Stimulated activated naive B cell treated with anti-CD40 and anti-IgM and Interleukin-4, amounts not matched to agents 10 μg/mL and 1 μg/mL and 100 μg/mL, for 72 hours (primary cell): ENCODE measurements around the gene RNF126.
"Not testable (repeated sequence)": the region's sequence is repeated elsewhere in the genome, so short reads cannot be mapped to it uniquely, and the experiment has no call there.

Experiments used
- ATAC-seq, 2 donors: fragments of 150-1000 bp; cut with Tn5 transposase; replicated peaks; 2 replicates each; pipeline ENCODE4 v1.10.0; 2021; ENCODE audit warnings: moderate library complexity in 1 of 2
- DNase-seq: peaks from one replicate; pipeline ENCODE4 v3.0.0; 2021
- H3K27ac Mint-ChIP-seq: one replicate; pipeline ENCODE4 v1.8.0; 2022; ENCODE audit warnings: mild to moderate bottlenecking, mixed read lengths
- H3K27me3 Mint-ChIP-seq, 2 donors: one replicate each; pipeline ENCODE4 v1.8.0; 2022; ENCODE audit warnings: mixed read lengths in 2 of 2
- H3K36me3 Mint-ChIP-seq, 2 donors: one replicate each; pipeline ENCODE4 v1.8.0; 2022; ENCODE audit warnings: mixed read lengths in 2 of 2, mild to moderate bottlenecking in 1 of 2
- H3K4me1 Mint-ChIP-seq, 2 donors: one replicate each; pipeline ENCODE4 v1.8.0; 2022; ENCODE audit warnings: mixed read lengths in 2 of 2, mild to moderate bottlenecking in 1 of 2
- H3K4me3 Mint-ChIP-seq, 2 donors: one replicate each; pipeline ENCODE4 v1.8.0; 2022; ENCODE audit warnings: mild to moderate bottlenecking in 2 of 2, mixed read lengths in 2 of 2, moderate library complexity in 1 of 2
- H3K9me3 Mint-ChIP-seq, 2 donors: one replicate each; pipeline ENCODE4 v1.8.0; 2022; ENCODE audit warnings: mixed read lengths in 2 of 2, mild to moderate bottlenecking in 1 of 2

RNF126 gene

DNA sequence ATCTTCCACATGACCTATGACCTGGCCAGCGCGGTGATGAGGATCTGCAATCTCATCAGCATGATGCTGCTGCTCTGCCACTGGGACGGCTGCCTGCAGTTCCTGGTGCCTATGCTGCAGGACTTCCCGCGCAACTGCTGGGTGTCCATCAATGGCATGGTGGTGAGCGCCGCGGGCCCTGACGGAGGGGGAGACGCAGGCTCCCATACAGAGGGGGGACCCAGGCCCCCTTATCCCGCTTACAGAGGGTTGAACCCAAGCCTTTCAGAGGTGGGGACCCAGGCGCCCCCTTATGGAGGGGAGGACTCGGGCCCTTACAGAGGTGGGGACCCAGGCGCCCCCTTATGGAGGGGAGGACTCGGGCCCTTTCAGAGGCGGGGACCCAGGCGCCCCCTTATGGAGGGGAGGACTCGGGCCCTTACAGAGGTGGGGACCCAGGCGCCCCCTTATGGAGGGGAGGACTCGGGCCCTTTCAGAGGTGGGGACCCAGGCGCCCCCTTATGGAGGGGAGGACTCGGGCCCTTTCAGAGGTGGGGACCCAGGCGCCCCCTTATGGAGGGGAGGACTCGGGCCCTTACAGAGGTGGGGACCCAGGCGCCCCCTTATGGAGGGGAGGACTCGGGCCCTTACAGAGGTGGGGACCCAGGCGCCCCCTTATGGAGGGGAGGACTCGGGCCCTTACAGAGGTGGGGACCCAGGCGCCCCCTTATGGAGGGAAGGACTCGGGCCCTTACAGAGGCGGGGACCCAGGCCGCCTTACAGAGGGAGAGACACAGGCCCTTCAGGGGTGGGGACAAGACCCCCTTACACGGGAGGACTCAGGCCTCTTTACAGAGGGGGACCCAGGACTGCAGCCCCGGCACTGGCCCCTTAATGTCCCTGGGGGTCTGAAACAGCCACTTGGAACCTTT, 57.7 kb downstream of the RNF126 start:
- not testable (repeated sequence) for H3K4me1 Mint-ChIP-seq, DNase-seq, H3K27ac Mint-ChIP-seq, H3K27me3 Mint-ChIP-seq, H3K36me3 Mint-ChIP-seq, ATAC-seq, H3K4me3 Mint-ChIP-seq
- peaks cover 10% of the 10 kb centered on the region in 2 donors for H3K9me3 Mint-ChIP-seq

GRCh38 chr19:604355-604754, 58.7 kb downstream of the RNF126 start:
- no peak overlapping the region for H3K4me3 Mint-ChIP-seq
- DNase-seq (no peak), ATAC-seq (peak; percentile 78 to 81)
- H3K9me3 Mint-ChIP-seq, result peaks cover 10% of the 10 kb centered on the region in 2 donors
- H3K27ac Mint-ChIP-seq, result no peak overlapping the region
- no peaks in the 10 kb centered on the region for H3K27me3 Mint-ChIP-seq
- H3K4me1 Mint-ChIP-seq, result no peaks in the 10 kb centered on the region
- peaks cover 2 to 6% of the 10 kb centered on the region in 2 donors for H3K36me3 Mint-ChIP-seq

- H3K9me3 Mint-ChIP-seq, result peaks cover 10% of the 10 kb centered on the region in 2 donors
- ATAC-seq, result peak; percentile 53 to 58
- H3K4me3 Mint-ChIP-seq, DNase-seq, H3K4me1 Mint-ChIP-seq, H3K27ac Mint-ChIP-seq, H3K36me3 Mint-ChIP-seq, H3K27me3 Mint-ChIP-seq: not testable (repeated sequence)
Observed at GRCh38 chr19:603779-604178, 59.2 kb downstream of the RNF126 start.

DNA sequence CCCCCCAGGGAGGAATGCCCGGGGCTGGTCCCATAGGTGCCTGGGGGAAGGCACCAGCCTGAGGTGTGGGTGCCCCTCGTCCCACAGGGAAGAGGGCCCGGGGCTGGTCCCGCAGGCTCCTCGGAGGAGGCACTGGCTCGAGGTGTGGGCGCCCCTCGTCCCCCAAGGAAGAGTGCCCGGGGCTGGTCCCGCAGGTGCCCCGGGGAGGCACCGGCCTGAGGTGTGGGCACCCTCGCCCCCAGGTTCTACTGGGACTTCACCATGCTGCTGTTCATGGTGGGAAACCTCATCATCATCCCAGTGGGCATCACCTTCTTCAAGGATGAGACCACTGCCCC, 59.7 kb downstream of the RNF126 start:
- ATAC-seq, result not testable (repeated sequence)

DNA sequence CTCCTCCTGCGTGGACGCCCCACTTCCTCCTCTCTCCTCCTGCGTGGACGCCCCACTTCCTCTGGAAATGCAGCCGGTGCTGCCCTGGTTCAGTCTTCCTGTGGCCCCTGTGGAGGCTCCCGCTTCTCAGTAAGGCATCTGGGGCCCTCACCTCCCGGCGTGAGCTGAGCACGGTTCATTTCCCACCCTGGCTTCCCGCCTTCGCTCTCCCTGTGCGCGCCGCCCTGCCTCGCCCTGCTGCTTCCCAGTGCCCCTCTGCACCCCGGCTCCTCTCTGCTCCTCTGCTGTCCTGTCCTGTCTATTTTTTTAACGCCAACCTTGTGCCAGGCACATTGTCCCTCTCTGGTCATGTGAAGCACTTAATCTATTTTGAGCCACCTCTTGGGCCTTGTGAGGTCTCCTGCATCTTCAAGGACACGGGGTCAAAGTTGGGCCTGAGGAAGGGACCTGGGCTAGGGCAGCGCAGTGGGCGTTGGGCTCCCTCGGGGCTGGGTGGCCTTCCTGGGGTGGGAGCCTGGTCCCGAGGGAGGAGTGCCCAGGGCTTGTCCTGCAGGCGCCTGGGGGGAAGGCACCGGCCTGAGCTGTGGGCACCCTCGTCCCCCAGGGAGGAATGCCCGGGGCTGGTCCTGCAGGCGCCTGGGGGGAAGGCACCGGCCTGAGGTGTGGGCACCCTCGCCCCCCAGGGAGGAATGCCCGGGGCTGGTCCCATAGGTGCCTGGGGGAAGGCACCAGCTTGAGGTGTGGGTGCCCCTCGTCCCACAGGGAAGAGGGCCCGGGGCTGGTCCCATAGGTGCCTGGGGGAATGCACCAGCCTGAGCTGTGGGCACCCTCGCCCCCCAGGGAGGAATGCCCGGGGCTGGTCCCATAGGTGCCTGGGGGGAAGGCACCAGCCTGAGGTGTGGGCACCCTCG, 60.4 kb downstream of the RNF126 start:
- no peak for DNase-seq
- Mint-ChIP-seq H3K36me3 (peaks cover 2 to 6% of the 10 kb centered on the region in 2 donors), H3K9me3 (peaks cover 10% of the 10 kb centered on the region in 2 donors), H3K4me1 (no peaks in the 10 kb centered on the region), H3K4me3 (no peak overlapping the region), H3K27ac (no peak overlapping the region), H3K27me3 (no peaks in the 10 kb centered on the region)
- no peak for ATAC-seq

More for the DNA sequence above, 59.7 kb downstream of the RNF126 start:
- peaks cover 10% of the 10 kb centered on the region in 2 donors for H3K9me3 Mint-ChIP-seq
- not testable (repeated sequence) for H3K27me3 Mint-ChIP-seq, H3K27ac Mint-ChIP-seq, H3K4me3 Mint-ChIP-seq, DNase-seq, H3K4me1 Mint-ChIP-seq, H3K36me3 Mint-ChIP-seq

DNA sequence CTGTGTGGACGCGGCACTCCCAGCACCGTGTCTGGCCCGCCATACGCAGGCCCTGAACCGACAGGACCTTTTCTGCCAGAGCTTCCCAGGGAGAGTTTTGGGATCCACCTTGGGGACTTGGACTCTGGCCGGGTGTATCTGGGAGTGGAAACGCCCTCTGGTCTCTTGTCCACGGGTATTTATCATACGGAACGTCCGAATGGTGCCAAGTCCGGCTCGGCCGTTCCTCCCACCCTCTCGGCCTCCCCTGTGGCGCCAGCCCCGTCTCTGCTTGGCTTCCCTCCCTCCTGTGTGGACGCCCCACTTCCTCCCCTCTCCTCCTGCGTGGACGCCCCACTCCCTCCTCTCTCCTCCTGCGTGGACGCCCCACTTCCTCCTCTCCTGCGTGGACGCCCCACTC, 61.2 kb downstream of the RNF126 start:
- Mint-ChIP-seq H3K4me3 (no peak overlapping the region), H3K4me1 (no peaks in the 10 kb centered on the region), H3K27ac (no peak overlapping the region), H3K9me3 (peaks cover 10% of the 10 kb centered on the region in 2 donors), H3K27me3 (no peaks in the 10 kb centered on the region), H3K36me3 (peaks cover 2 to 6% of the 10 kb centered on the region in 2 donors)
- DNase-seq (no peak), ATAC-seq (no peak)

GRCh38 chr19:601310-601709, 61.7 kb downstream of the RNF126 start:
- ATAC-seq (no peak), DNase-seq (no peak)
- Mint-ChIP-seq H3K4me3 (no peak overlapping the region), H3K4me1 (no peaks in the 10 kb centered on the region), H3K36me3 (peaks cover 2 to 6% of the 10 kb centered on the region in 2 donors), H3K27ac (no peak overlapping the region), H3K27me3 (peaks cover 0 to 3% of the 10 kb centered on the region in 2 donors), H3K9me3 (peaks cover 10% of the 10 kb centered on the region in 2 donors)
